ENCODE results near the gene PELI1.

The PELI1 gene

GRCh38 chr2:64153811-64154210, 9.6 kb upstream of the PELI1 start:
- WGBS, 2 experiments: 61 to 70% methylated on average over 3 to 4 of the region's 4 CpGs
- H3K9me3 ChIP-seq (ENCODE audit: control insufficient read depth, low read length): no peaks in the 10 kb centered on the region
- H3K27ac ChIP-seq (ENCODE audit: insufficient read depth, low read depth, low read length, poor library complexity, severe bottlenecking): no peak overlapping the region
- no peaks in the 10 kb centered on the region for H3K36me3 ChIP-seq (ENCODE audit: control insufficient read depth, insufficient read depth, low read length)
- H3K27me3 ChIP-seq (ENCODE audit: control insufficient read depth, insufficient read depth, low read length, poor library complexity, severe bottlenecking): no peaks in the 10 kb centered on the region
- H3K4me1 ChIP-seq (ENCODE audit: control insufficient read depth, insufficient read depth, low read length): no peaks in the 10 kb centered on the region
- H3K4me3 ChIP-seq (ENCODE audit: insufficient read depth, low read depth, low read length): no peak overlapping the region

GRCh38 chr2:64151476-64151875, 7.3 kb upstream of the PELI1 start:
- no peaks in the 10 kb centered on the region for H3K36me3 ChIP-seq (ENCODE audit: control insufficient read depth, insufficient read depth, low read length)
- 90% methylated on average over 1 of the region's 1 CpG for WGBS, 2 experiments
- no peak overlapping the region for H3K27ac ChIP-seq (ENCODE audit: insufficient read depth, low read depth, low read length, poor library complexity, severe bottlenecking)
- H3K4me3 ChIP-seq (ENCODE audit: insufficient read depth, low read depth, low read length): no peak overlapping the region
- H3K9me3 ChIP-seq (ENCODE audit: control insufficient read depth, low read length): no peaks in the 10 kb centered on the region
- H3K27me3 ChIP-seq (ENCODE audit: control insufficient read depth, insufficient read depth, low read length, poor library complexity, severe bottlenecking): no peaks in the 10 kb centered on the region
- no peaks in the 10 kb centered on the region for H3K4me1 ChIP-seq (ENCODE audit: control insufficient read depth, insufficient read depth, low read length)

- H3K4me3 ChIP-seq (ENCODE audit: insufficient read depth, low read depth, low read length): no peak overlapping the region
- no peaks in the 10 kb centered on the region for H3K9me3 ChIP-seq (ENCODE audit: control insufficient read depth, low read length)
- no peaks in the 10 kb centered on the region for H3K36me3 ChIP-seq (ENCODE audit: control insufficient read depth, insufficient read depth, low read length)
- 39 to 55% methylated on average over 1 of the region's 1 CpG for WGBS, 2 experiments
- H3K27ac ChIP-seq (ENCODE audit: insufficient read depth, low read depth, low read length, poor library complexity, severe bottlenecking): no peak overlapping the region
- peaks cover 8% of the 10 kb centered on the region for H3K4me1 ChIP-seq (ENCODE audit: control insufficient read depth, insufficient read depth, low read length)
- H3K27me3 ChIP-seq (ENCODE audit: control insufficient read depth, insufficient read depth, low read length, poor library complexity, severe bottlenecking): no peaks in the 10 kb centered on the region
Observed at GRCh38 chr2:64145714-64146113, 1.5 kb upstream of the PELI1 start.

GRCh38 chr2:64145119-64145518, 899 bp upstream of the PELI1 start:
- no peaks in the 10 kb centered on the region for H3K9me3 ChIP-seq (ENCODE audit: control insufficient read depth, low read length)
- WGBS, 2 experiments: 94 to 96% methylated on average over 6 to 7 of the region's 7 CpGs
- H3K4me3 ChIP-seq (ENCODE audit: insufficient read depth, low read depth, low read length): no peak overlapping the region
- no peaks in the 10 kb centered on the region for H3K36me3 ChIP-seq (ENCODE audit: control insufficient read depth, insufficient read depth, low read length)
- peaks cover 9% of the 10 kb centered on the region for H3K4me1 ChIP-seq (ENCODE audit: control insufficient read depth, insufficient read depth, low read length)
- no peaks in the 10 kb centered on the region for H3K27me3 ChIP-seq (ENCODE audit: control insufficient read depth, insufficient read depth, low read length, poor library complexity, severe bottlenecking)
- no peak overlapping the region for H3K27ac ChIP-seq (ENCODE audit: insufficient read depth, low read depth, low read length, poor library complexity, severe bottlenecking)

GRCh38 chr2:64143169-64144056, 807 bp downstream of the PELI1 start:
- Histone ChIP-seq H3K27me3 (ENCODE audit: control insufficient read depth, insufficient read depth, low read length, poor library complexity, severe bottlenecking) (no peaks in the 10 kb centered on the region), H3K36me3 (ENCODE audit: control insufficient read depth, insufficient read depth, low read length) (no peaks in the 10 kb centered on the region), H3K27ac (ENCODE audit: insufficient read depth, low read depth, low read length, poor library complexity, severe bottlenecking) (peak overlapping the region; percentile 92), H3K4me1 (ENCODE audit: control insufficient read depth, insufficient read depth, low read length) (peaks cover 9% of the 10 kb centered on the region), H3K9me3 (ENCODE audit: control insufficient read depth, low read length) (no peaks in the 10 kb centered on the region), H3K4me3 (ENCODE audit: insufficient read depth, low read depth, low read length) (peak overlapping the region; percentile 84)
- WGBS, 2 experiments: 0 to 1% methylated on average over 63 to 68 of the region's 69 CpGs

- no peaks in the 10 kb centered on the region for H3K27me3 ChIP-seq (ENCODE audit: control insufficient read depth, insufficient read depth, low read length, poor library complexity, severe bottlenecking)
- WGBS, 2 experiments: 0 to 33% methylated on average over 1 to 2 of the region's 3 CpGs
- H3K9me3 ChIP-seq (ENCODE audit: control insufficient read depth, low read length): no peaks in the 10 kb centered on the region
- H3K36me3 ChIP-seq (ENCODE audit: control insufficient read depth, insufficient read depth, low read length): no peaks in the 10 kb centered on the region
- H3K4me1 ChIP-seq (ENCODE audit: control insufficient read depth, insufficient read depth, low read length): peaks cover 9% of the 10 kb centered on the region
- no peak overlapping the region for H3K27ac ChIP-seq (ENCODE audit: insufficient read depth, low read depth, low read length, poor library complexity, severe bottlenecking)
- peak overlapping the region; percentile 84 for H3K4me3 ChIP-seq (ENCODE audit: insufficient read depth, low read depth, low read length)
Observed at GRCh38 chr2:64142741-64143168, 1.5 kb downstream of the PELI1 start.

- Histone ChIP-seq H3K27ac (ENCODE audit: insufficient read depth, low read depth, low read length, poor library complexity, severe bottlenecking) (no peak overlapping the region), H3K9me3 (ENCODE audit: control insufficient read depth, low read length) (no peaks in the 10 kb centered on the region), H3K4me1 (ENCODE audit: control insufficient read depth, insufficient read depth, low read length) (peaks cover 9% of the 10 kb centered on the region), H3K36me3 (ENCODE audit: control insufficient read depth, insufficient read depth, low read length) (no peaks in the 10 kb centered on the region), H3K27me3 (ENCODE audit: control insufficient read depth, insufficient read depth, low read length, poor library complexity, severe bottlenecking) (no peaks in the 10 kb centered on the region), H3K4me3 (ENCODE audit: insufficient read depth, low read depth, low read length) (peak overlapping the region; percentile 84)
- WGBS, 2 experiments: 55 to 59% methylated on average over 1 of the region's 2 CpGs
Observed at GRCh38 chr2:64141674-64142405, 2.4 kb downstream of the PELI1 start.

- Histone ChIP-seq H3K36me3 (ENCODE audit: control insufficient read depth, insufficient read depth, low read length) (no peaks in the 10 kb centered on the region), H3K27ac (ENCODE audit: insufficient read depth, low read depth, low read length, poor library complexity, severe bottlenecking) (no peak overlapping the region), H3K9me3 (ENCODE audit: control insufficient read depth, low read length) (no peaks in the 10 kb centered on the region), H3K27me3 (ENCODE audit: control insufficient read depth, insufficient read depth, low read length, poor library complexity, severe bottlenecking) (no peaks in the 10 kb centered on the region), H3K4me3 (ENCODE audit: insufficient read depth, low read depth, low read length) (no peak overlapping the region), H3K4me1 (ENCODE audit: control insufficient read depth, insufficient read depth, low read length) (peaks cover 9% of the 10 kb centered on the region)
Observed at GRCh38 chr2:64140665-64141200, 3.5 kb downstream of the PELI1 start.

GRCh38 chr2:64139956-64140355, 4.3 kb downstream of the PELI1 start:
- Histone ChIP-seq H3K4me3 (ENCODE audit: insufficient read depth, low read depth, low read length) (no peak overlapping the region), H3K36me3 (ENCODE audit: control insufficient read depth, insufficient read depth, low read length) (no peaks in the 10 kb centered on the region), H3K9me3 (ENCODE audit: control insufficient read depth, low read length) (no peaks in the 10 kb centered on the region), H3K27me3 (ENCODE audit: control insufficient read depth, insufficient read depth, low read length, poor library complexity, severe bottlenecking) (no peaks in the 10 kb centered on the region), H3K4me1 (ENCODE audit: control insufficient read depth, insufficient read depth, low read length) (peaks cover 9% of the 10 kb centered on the region), H3K27ac (ENCODE audit: insufficient read depth, low read depth, low read length, poor library complexity, severe bottlenecking) (no peak overlapping the region)
- WGBS, 2 experiments: 83% methylated on average over 2 of the region's 2 CpGs; no CpG with 5 or more reads in 1 of the 2 experiments

- 97 to 98% methylated on average over 2 to 3 of the region's 3 CpGs for WGBS, 2 experiments
- Histone ChIP-seq H3K4me1 (ENCODE audit: control insufficient read depth, insufficient read depth, low read length) (peaks cover 15% of the 10 kb centered on the region), H3K9me3 (ENCODE audit: control insufficient read depth, low read length) (no peaks in the 10 kb centered on the region), H3K4me3 (ENCODE audit: insufficient read depth, low read depth, low read length) (no peak overlapping the region), H3K36me3 (ENCODE audit: control insufficient read depth, insufficient read depth, low read length) (no peaks in the 10 kb centered on the region), H3K27me3 (ENCODE audit: control insufficient read depth, insufficient read depth, low read length, poor library complexity, severe bottlenecking) (no peaks in the 10 kb centered on the region), H3K27ac (ENCODE audit: insufficient read depth, low read depth, low read length, poor library complexity, severe bottlenecking) (no peak overlapping the region)
Observed at GRCh38 chr2:64137996-64138395, 6.2 kb downstream of the PELI1 start.

All from ectodermal cell (in vitro differentiated cells).